Testis (tissue), 2 donors: ENCODE results near the gene RUBCNL.

Experiments used
- CTCF ChIP-seq, 3 experiments: fragments of 450-650 bp in 2 of 3; fragments of 200-600 bp in 1 of 3; sonication (generic) in 1 of 3; IDR thresholded peaks; one replicate each; pipeline ENCODE4 v1.5.1; 2016 to 2019; ENCODE audit warnings: antibody characterized with exemption in 3 of 3, mild to moderate bottlenecking in 2 of 3, moderate library complexity in 1 of 3
- POLR2A ChIP-seq: fragments of 450-650 bp; IDR thresholded peaks from one replicate; pipeline ENCODE4 v1.6.1; 2017; ENCODE audit warnings: antibody characterized with exemption, mild to moderate bottlenecking, moderate library complexity

GRCh38 chr13:46402178-46402577, 15.1 kb upstream of the RUBCNL start:
- TF ChIP-seq CTCF (IDR thresholded peaks at IDR 0.05) (no peak), POLR2A (no peak)
